Loucy (cell line): Measurements from ENCODE around the gene ATP13A4.

ENCODE experiments used
- CTCF ChIP-seq: fragments of 200-600 bp; sonication (generic); conservative IDR thresholded peaks from 2 replicates; pipeline ENCODE4 v1.5.1; 2014; ENCODE audit warnings: mild to moderate bottlenecking, antibody characterized with exemption, low read length
- EZH2phosphoT487 ChIP-seq: fragments of 200-600 bp; IDR thresholded peaks from 2 replicates; pipeline ENCODE4 v1.6.1; 2018; ENCODE audit warnings: antibody characterized with exemption, mild to moderate bottlenecking, moderate library complexity, borderline replicate concordance

- no peak for TF ChIP-seq CTCF
- TF ChIP-seq EZH2phosphoT487 = no peak
These were observed 47.8 kb downstream of the ATP13A4 start for GRCh38 chr3:193506921-193507320.
